Measurements from ENCODE around the gene TAC3. TPM values are rescaled to one million over a fixed set of nuclear protein-coding genes. Genes with fewer than 3 reads are reported as not detected.
A peak's percentile ranks its signal among the peaks of the same experiment; 100 is the strongest.

TAC3 gene
- total RNA-seq, 1 experiment from 2014 or later: 0.46 TPM

DNA sequence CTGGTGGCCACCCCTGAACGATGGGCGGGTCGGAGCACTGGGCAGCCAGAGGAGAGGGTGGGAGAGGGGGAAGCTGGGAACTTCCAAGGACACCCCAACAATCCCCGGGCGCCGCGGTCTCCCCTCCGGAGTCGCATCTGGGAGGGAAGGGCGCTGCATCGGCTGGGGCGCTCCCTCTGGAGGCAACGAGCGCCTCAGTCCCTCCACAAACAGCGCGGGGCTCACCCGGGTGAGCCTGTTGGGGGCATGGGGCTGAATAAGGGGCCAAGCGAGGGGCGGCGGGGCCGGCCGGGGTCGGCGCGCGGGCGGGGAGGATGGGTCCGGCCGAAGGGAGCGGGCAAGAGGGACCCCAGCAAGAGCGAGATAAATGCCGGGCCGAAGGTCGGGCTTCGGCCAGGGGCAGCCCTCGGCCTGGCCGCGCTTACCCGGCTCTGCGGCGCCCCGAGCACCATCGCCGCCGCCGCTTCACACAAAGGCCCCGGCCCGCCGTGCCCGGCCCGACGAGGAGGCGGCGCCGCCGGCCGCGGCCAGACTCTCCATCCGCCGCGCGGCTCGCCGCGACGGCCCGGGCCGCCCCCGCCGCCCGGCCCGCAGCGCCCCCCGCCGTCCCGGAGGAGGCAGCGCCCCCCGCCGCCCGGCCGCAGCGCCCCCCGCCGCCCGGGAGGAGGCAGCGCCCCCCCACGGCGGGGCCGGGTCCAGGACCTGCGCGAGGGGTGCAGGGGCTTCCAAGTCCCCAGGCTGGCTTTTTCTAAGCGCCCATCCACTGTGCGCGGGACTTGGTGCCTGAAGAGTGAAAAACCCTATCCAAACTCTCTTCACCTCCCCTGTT lies 10.1 kb downstream of the TAC3 start, which contains the start of gene ZBTB39:
Gene ZBTB39, minus strand, starts transcription at position 567 of the 829 bp plus-strand sequence. CDS start 1,629 bp downstream, outside the sequence.
- peak; percentile 80 for DNase-seq (ENCODE audit: low read depth)

DNA sequence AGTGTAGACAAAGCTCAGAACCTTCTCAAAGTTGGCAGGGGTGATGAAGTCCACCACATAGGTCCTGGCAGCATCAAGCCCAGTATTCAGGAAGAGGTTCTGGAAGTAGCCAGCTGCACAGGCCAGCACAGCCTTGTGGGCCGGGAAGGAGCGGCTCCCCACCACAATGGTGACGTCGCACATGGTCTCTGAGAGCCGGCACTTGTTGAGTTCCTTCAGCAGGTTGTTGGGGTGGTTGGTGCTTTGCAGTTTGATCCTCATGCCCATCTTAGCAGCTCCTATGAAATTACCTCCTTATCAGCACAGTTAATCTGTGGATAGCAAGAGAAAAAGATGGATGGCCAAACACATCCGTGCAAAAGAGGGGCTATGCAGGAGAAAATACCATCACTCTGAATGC lies 11.7 kb downstream of the TAC3 start:
- DNase-seq (ENCODE audit: low read depth): no peak

DNA sequence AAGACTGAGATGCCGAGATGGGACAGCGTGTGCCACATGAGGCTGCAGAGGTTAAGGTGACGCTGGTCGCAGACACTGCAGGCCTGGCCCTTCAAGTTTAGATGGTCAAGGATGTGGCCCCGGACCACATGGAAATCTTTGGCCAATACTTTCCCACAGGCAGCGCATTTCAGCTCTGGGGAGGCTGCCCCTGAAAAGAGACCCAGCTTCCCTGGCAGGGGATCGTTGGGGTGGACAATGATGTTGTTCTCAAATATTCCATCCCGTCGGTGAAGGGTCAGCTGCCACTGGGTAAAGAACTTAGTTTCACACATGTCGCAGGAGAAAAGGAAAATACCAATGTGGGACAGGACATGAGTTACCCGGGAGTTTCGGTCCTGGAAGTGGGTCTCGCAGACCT lies 12.9 kb downstream of the TAC3 start:
- DNase-seq (ENCODE audit: low read depth): no peak

DNA sequence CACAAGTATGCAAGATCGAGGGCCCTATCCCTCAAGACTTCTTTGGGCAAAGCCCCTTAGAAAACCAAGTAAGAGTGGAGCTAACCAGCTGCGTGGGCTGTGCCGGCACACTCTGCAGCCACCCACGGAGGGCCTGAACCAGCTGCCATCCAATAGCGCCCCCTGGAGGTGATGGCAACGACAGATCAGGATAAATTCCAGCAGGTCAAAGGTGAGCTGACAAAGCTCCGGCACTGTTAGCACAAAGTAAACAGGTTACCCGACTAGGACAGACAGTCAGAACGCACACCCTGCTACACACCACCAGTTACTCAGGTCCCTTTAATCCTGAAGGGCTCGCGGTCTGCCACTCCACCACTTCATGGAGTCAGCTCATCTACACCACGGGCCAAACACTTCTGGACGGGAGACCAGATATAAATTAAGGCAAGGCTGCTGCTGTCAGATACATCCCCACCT lies 14.9 kb downstream of the TAC3 start:
- DNase-seq (ENCODE audit: low read depth): peak; percentile 57

- no peak for DNase-seq (ENCODE audit: low read depth)
These were observed 15.9 kb downstream of the TAC3 start for GRCh38 chr12:57000393-57000792.

GRCh38 chr12:56999456-56999855 lies 16.9 kb downstream of the TAC3 start:
- DNase-seq (ENCODE audit: low read depth): no peak

GRCh38 chr12:56998981-56999380 lies 17.3 kb downstream of the TAC3 start:
- DNase-seq (ENCODE audit: low read depth): no peak

DNA sequence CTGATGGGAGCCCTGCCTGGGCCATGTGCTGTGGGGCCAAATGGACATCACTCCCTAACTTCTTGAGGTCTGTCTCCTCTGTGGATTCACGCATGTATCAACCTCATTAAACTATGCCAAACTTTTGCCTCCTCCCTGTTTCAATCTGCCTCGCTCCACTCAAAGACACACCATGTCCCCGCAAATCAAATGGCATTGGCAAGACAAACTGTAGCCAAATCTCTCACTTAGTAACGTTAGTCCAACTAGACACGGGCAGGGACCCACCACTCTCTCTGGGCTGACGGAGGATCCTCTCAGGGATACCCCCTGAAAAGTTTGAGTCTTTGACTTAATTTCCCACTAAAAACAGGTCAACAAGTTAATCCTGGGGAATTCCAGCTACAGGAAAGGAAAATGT lies 18.0 kb downstream of the TAC3 start:
- DNase-seq (ENCODE audit: low read depth): no peak

DNA sequence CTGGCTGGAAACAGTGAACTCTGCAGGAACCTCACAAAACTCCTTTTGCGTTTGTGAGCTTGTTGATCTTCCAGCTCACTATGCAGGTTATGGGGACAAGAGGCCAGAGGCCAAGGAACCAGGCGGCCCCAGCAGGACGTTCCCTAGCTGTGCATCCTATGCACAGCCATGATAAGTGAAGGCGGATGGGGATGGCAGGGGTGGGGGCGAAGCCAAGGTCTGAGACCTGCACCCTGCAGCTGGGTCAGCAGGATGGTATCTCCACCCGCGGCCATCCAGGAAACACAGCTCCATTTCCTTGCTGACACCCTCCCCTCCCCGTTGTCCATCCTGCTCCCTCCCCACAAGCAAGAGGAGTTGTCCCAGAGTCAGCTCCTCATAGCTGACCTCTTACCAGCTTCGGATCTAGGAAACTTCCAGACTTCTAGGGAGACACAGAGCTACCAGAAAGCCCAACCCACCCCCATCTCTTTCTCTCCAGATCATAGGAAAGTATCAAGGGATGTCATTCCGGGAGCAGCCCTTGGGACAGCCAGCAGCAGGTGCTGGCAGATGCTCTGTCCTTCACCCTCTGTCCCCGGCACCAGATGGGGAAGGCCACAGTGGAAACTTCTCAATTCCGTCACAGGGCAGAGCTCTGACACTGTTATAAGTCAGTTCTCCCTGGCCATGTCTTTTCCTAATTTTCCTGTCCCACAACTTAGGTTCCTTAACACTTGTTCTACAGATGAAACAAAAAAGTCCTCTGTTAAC lies 19.4 kb downstream of the TAC3 start:
- DNase-seq (ENCODE audit: low read depth): no peak

- no peak for DNase-seq (ENCODE audit: low read depth)
These were observed 20.3 kb downstream of the TAC3 start for GRCh38 chr12:56995930-56996496.

DNA sequence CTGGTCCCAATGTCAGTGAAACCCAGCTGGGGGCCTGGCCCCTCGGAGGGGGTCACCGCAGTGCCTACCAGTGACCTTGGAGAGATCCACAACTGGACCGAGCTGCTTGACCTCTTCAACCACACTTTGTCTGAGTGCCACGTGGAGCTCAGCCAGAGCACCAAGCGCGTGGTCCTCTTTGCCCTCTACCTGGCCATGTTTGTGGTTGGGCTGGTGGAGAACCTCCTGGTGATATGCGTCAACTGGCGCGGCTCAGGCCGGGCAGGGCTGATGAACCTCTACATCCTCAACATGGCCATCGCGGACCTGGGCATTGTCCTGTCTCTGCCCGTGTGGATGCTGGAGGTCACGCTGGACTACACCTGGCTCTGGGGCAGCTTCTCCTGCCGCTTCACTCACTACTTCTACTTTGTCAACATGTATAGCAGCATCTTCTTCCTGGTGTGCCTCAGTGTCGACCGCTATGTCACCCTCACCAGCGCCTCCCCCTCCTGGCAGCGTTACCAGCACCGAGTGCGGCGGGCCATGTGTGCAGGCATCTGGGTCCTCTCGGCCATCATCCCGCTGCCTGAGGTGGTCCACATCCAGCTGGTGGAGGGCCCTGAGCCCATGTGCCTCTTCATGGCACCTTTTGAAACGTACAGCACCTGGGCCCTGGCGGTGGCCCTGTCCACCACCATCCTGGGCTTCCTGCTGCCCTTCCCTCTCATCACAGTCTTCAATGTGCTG lies 21.0 kb downstream of the TAC3 start:
- no peak for DNase-seq (ENCODE audit: low read depth)

DNA sequence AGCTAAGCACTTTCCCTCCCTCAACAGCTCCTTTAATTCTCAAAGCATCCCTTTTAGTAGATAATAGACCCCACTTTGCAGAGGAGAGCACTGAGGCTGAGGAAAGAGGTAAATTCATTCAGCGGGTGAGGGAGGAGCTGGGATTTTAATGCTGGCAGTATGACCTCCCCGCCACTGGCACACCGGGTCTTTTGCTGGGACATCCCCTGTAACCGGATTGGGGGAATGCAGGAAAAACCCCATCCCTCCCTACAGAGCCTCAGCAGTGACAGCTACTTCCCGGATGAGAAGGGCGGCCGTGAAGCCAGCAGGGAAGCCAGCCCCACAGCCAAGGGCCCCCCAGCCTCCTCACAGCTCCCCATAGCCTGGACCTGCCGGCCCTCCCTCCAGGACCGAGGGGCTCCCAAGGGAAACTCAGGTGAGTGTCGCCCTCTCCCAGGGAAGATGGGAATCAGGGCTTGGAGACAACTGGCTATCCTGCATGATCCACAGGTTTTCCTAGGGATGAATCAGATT lies 22.0 kb downstream of the TAC3 start:
- DNase-seq (ENCODE audit: low read depth): no peak

DNA sequence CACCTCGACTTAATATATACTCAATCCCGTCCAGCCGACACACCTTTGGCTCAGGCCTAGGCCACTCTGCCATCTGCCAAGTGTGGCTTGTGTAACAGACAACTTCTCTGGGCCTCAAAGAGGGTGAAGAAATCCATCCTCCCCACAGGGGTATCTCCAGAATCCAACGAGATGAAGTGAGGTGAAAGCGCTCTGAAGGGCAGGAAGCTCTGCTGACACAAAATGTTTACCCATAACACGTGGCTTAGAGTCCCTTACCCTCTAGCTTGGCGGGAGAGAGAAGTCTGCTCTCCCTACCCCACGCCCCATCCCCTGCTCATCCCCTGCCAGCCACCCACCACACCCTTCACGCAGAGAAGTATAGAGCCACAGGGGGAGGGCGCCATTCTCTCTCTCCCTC lies 23.0 kb downstream of the TAC3 start:
- DNase-seq (ENCODE audit: low read depth): no peak

GRCh38 chr12:56991319-56992246 lies 24.7 kb downstream of the TAC3 start:
- DNase-seq (ENCODE audit: low read depth): no peak

DNA sequence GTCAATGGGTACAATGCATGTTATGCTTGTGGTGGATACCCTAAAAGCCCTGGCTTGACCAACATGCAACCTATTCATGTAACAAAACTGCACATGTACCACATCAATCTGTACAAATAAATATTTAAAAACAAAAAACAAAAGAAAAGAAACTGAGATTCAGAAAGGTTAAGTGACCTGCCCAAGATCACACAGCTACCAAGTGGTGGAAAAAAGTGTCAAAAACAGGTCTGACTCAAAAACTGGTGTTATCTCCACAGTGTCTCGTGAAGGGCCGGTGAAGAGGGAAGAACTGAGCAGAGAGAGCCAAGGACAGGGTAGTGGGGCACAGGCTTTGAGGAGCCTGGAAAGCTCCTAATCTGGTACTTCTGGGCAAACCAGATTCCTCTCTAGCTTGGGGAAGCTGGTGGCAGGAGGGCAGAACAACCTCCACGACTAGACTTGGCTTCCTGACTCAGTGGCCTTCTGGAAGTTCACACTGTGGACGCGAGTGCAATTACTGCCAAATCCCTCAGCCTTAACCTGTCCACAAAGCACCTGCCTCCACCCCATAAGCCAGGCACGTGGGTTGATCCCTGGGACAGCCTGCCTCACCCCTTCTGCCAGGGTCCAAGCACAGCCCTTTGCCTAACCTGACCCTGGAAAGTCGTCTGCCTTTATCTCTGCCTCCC lies 25.5 kb downstream of the TAC3 start:
- DNase-seq (ENCODE audit: low read depth): no peak

DNA sequence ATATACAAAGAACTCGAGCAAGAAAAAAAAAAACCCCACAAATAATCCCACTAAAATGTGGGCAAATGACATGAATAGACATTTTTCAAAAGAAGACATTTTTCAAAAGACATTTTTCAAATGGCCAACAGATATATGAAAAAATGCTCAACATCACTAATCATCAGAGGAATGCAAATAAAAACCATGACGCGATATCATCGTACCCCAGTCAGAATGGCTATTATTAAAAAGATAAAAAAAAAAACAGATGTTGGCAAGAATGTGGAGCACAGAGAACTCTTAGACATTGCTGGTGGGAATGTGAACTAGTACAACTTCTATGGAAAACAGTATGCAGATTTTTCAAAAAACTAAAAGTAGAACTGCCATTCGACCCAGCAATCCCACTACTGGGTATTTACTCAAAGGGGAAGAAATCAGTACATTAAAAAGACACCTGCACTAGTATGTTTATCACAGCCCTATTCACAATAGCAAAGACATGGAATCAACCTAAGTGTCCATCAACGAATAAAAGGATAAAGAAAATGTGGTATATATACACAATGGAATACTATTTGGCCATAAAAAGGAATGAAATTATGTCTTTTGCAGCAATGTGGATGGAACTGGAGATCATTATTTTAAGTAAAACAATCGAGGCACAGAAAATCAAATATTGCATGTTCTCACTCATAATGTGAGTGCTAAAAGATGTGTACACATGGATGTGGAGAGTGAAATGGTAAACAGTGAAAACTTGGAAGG lies 26.3 kb downstream of the TAC3 start:
- no peak for DNase-seq (ENCODE audit: low read depth)

DNA sequence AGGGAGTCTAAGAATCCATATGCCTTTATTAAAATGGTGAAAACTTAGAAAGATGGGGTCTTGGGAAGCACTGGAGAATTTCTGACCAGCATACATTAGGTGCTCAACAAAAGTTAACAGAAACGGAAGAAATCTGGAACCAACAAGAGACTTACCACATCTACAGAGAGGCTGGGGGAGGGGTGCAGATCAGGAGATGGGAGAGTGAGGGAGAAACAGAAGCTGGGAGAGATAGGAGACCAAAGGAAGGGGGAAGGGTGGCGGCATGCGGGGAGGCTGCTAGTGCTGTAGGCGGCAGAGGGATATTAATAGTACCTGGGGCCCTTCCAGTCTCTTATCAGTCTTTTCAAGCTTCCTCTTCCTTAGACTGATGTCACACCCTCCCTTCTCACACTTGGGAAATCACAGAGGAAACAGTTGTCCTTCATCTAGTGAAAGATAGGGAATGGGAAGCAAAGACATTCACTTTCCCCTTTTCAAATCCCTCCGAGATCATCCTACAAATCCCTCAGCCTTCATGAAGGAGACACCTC lies 28.1 kb downstream of the TAC3 start:
- DNase-seq (ENCODE audit: low read depth): no peak

- DNase-seq (ENCODE audit: low read depth): peak; percentile 78
These were observed 28.7 kb downstream of the TAC3 start for GRCh38 chr12:56987551-56988053.

DNA sequence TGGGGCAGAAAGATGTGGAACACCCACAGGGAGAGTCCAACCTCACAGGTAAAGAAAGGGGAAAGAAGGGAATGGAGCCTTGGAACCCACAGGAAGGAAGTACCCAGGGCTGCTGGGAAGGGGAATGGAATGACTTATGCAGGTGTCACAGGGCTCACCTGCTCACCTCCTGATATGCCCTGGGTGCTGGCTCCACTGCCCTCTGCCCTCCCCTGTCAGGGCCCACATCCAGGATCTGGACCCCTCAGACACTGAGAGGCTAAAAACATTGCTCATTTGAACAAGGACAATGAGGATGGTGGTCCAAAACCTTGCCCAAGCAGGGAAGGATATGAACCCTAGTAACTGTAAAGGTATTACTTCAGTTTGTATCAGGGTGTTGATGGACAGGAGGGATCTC lies 29.3 kb downstream of the TAC3 start:
- no peak for DNase-seq (ENCODE audit: low read depth)
